ENCODE results near the gene PTGES3.
A peak's percentile ranks its signal among the peaks of the same experiment; 100 is the strongest.
"Not testable (repeated sequence)": the region's sequence is repeated elsewhere in the genome, so short reads cannot be mapped to it uniquely, and the experiment has no call there.

Gene PTGES3

DNA sequence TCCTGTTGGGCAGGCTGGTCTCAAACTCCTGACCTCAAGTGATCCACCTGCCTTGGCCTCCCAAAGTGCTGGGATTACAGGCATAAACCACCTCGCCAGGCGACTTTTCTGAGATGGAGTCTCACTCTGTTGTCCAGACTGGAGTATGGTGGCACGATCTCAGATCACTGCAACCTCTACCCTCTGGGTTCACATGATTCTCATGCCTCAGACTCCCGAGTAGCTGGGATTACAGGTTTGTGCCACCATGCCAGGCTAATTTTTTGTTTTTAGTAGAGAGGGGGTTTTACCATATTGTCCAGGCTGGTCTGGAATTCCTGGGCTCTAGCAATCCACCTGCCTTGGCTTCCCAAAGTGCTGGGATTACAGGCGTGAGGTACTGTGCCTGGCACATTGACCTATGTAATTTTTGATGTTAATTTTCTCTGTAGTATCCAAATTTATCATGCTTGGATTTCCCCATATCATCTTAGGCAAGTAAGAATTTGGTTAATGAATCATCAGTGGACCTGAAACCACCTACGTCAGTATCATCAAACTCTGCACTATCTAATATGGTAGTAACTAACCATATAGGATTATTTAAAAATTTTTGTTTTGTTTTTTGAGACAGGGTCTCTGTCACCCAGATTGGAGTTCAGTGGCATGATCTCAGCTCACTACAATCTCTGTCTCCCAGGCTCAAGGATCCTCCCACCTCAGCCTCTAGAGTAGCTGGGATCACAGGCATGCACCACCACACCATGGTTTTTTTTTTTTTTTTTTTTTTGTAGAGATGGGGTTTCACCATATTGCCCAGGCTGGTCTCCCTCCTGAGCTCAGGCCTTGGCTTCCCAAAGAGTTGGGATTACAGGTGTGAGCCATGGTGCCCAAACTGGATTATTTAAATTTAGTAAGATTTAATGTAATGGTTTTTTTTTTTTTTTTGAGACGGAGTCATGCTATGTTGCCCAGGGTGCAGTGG is 30.4 kb downstream of the PTGES3 start:
- no peak for DNase-seq

DNA sequence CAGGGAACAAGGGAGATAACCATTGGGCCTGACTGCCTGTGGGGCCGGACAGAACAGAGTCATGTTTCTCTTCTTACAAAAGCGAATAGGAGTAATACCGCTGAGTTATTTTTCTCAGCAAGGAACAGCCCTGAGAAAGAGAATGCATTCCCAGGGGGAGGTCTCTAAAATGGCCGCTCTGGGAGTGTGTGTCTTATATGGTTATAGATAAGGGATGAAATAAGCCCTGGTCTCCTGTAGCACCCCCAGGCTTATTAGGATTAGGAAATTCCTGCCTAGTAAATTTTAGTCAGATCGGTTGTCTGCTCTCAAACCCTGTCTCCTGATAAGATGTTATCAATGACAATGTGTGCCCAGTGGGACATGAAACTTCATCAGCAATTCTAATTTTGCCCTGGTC is 34.3 kb downstream of the PTGES3 start:
- not testable (repeated sequence) for DNase-seq

DNA sequence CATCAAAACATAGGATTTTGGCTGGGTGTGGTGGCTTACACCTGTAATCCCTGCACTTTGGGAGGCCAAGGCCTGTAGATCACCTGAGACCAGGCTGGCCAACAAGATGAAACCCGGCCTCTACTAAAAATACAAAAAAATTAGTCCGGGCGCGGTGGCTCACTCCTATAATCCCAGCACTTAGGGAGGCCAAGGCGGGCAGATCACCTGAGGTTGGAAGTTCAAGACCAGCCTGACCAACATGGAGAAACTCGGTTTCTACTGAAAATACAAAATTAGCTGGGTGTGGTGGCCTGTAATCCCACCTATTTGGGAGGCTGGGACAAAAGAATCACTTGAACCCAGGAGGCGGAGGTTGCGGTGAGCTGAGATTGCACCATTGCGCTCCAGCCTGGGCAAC is 40.1 kb downstream of the PTGES3 start:
- DNase-seq: not testable (repeated sequence)

DNA sequence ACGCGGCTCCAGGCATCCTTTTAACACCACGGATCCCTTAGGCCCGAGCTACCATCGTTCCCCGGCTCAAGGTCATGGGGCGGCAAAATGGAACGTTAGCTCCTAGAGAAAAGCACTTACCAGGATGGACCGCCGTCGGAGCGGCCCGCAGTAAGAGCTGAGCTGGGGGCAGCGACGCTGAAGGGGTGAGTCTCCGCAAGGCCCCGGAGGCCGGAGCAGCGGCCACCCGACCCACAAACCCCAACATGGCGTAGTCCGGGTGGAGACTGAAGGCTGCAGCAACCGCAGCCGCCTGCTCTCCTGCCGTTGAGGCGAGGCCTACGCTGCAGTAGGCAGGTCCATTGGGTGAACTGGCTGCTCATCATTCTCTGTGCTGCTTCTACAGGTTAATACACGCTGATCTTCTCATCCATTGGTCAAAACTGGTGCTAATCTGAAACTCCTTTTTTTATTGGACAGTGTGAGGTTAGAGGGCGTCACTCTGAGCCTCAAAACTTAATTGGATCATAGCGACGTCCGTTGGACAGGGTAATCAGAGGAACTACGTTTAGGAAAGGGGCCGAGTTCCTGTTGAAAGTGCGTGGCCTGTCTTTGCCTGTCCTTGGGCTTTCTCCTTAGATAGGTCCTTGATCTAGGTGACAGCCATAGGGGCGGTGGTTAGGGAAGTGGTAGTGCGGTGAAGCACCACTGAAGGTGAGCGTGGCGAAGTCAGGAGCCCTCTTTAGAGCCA is 42.2 kb downstream of the PTGES3 start, which contains the start of gene ATP5F1B:
Gene ATP5F1B (minus strand): TSS at position 268 of the 730 bp plus-strand sequence. CDS start 21 bp downstream, at position 247.
- peak; percentile 35 to 99 (median 92) for DNase-seq

DNA sequence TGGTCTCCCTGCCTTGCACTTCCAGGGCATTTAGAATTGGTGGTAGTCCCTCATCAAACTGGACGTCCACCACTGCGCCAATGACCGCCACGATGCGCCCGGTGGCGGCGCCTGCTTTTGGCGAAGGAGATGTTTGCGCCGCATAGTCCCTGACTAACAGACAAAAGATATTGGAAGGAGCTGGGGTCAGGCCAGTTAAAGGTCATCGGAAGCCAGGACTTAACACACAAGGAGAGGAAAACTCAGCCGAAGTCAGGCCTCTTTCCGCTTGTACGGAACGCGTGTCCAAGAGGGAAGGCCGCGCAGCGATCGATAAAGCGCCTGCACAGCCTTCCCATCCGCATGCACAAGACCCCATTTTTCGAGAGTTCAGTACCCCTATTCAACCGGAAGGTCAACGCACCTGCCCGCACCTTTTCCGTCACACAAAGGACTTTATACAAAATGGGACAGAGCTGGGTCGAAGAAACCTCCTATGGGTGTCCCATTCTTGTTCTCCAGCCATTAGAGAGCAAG is 42.8 kb downstream of the PTGES3 start:
- DNase-seq: peak in 15 of 58 donors; percentile 4 to 30 (median 17)

GRCh38 chr12:56644654-56645053 is 43.4 kb downstream of the PTGES3 start:
- no peak for DNase-seq

DNA sequence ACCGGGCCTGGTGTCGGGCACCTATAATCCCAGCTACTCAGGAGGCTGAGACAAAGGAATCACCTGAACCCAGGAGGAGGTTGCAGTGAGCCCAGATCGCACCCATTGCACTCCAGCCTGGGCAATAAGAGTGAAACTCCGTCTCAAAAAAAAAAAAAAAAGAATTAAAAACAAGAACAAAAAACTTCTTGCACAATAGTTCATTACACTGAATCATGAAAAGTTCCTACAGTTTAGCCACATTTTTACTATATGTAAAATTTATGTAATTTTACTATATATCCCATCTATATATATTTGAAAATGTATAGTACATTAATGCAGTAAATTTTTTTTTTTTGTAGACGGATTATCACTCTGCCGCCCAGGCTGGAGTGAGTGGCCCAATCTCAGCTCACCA is 46.9 kb downstream of the PTGES3 start:
- DNase-seq: no peak

GRCh38 chr12:56637621-56638020 is 50.5 kb downstream of the PTGES3 start:
- DNase-seq: no peak

DNA sequence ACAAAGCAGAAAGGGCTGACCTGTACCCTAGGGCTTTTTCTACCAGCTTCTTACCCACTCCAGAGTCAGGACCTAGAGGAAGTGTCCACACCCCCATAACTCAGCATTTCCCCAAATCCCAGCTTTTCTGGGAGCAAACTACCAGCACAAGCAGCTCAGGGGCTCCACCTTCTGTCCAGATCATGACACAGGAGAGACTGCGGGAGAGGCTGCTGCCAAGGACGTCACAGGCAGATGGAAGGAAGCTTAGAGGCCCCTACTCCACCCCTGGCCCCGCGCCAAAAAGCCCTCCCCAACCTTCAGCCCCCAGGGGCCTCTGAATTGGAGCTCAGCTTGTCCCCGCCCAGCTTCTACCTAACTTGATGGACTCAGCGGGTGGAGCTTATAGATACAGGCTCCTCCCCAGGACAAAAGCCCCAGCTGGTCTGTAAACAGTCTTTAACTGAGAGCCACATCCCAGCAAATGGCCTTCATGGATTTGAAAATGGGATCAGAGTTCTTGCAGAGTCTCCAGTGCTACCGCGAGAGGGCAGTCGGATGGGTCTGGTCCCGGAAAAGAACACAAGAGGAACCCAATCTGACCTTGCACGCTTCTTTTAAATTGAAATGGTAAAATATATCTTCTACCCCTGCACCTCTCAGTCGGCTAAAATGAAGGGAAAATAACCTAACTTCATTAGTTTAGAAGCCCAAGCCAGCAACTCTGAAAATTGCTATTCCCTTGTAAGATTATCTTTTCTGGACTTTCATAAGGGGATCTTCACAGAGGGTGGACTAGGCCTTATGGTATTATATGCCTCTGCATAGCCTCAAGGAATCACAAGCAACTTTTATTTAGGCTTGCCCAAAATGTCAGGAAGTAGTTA is 51.2 kb downstream of the PTGES3 start:
- peak; percentile 62 to 98 (median 90) for DNase-seq

- peak in 55 of 58 donors; percentile 49 to 87 (median 78) for DNase-seq
These were observed 52.0 kb downstream of the PTGES3 start for GRCh38 chr12:56635806-56636674.

- peak in 55 of 58 donors; percentile 16 to 84 (median 52) for DNase-seq
These were observed 53.0 kb downstream of the PTGES3 start for GRCh38 chr12:56634837-56635791.

- DNase-seq: peak in 17 of 58 donors; percentile 8 to 59 (median 44)
These were observed 53.7 kb downstream of the PTGES3 start for GRCh38 chr12:56634242-56634836.

DNA sequence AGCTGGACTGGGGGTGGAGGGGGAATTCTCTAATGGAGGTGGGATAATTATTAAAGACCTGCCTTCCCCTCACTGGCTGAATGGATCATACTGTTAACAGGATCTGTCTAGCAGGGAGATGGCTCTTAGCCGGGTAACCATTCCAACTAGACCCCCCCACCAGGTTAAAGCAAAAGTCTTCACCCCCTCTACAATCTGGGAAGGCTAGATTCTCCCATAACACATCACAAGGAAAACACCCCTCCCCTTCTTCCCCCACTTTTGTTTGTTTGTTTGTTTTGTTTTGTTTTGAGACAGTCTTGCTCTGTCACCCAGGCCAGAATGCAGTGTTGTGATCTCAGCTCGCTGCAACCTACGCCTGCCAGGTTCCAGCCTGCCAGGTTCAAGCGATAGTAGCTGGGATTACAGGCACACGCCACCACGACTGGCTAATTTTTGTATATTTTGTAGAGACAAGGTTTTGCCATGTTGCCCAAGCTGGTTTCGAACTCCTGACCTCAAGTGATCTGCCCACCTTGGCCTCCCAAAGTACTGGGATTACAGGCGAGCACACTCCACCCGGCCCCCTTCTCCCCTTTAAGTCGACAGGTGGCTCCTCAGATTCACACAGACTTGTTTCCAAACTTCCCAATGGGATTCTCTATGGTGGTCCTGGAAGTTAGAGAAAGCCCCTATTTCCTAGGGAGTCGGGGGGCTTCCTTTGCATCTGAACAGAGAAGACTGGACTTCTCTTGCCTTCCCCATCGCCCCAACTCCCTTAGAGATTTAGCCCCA is 54.4 kb downstream of the PTGES3 start:
- no peak for DNase-seq

DNA sequence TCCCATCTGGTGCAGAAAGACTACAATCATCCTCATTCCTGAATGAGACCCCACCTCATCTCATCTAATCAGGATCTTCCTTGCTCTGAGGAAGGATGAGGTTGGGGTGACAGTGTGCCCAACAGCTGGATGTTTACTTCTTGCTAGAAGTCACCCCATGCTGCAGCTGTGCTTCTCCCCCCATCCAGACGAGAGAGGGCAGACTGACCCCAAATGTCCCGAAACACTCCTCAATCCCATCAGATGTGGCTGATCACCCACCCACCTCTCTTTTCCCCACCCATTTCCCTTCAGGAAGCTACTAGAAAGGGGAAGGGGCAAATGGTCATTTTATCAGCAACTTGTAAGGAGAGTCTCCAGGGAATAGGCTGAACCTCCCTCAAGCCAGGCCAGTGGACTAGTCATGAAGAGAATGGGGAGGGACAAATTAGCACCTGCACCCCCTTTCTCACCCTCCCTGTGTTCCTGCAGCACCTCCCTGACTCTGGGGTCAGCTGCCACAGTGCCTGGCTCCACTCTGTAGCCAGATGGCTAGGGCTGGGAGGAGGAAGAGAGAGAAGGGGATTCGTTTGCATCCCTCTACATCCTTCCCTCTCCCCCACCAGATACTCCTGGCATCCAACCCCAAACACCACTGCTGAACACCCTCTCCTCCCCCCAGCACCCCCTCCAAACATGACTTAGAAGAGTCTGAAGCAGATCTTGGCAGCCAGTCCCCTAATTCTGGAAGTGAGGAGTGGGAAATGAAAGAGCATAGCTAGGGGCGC is 55.2 kb downstream of the PTGES3 start:
- no peak for DNase-seq

DNA sequence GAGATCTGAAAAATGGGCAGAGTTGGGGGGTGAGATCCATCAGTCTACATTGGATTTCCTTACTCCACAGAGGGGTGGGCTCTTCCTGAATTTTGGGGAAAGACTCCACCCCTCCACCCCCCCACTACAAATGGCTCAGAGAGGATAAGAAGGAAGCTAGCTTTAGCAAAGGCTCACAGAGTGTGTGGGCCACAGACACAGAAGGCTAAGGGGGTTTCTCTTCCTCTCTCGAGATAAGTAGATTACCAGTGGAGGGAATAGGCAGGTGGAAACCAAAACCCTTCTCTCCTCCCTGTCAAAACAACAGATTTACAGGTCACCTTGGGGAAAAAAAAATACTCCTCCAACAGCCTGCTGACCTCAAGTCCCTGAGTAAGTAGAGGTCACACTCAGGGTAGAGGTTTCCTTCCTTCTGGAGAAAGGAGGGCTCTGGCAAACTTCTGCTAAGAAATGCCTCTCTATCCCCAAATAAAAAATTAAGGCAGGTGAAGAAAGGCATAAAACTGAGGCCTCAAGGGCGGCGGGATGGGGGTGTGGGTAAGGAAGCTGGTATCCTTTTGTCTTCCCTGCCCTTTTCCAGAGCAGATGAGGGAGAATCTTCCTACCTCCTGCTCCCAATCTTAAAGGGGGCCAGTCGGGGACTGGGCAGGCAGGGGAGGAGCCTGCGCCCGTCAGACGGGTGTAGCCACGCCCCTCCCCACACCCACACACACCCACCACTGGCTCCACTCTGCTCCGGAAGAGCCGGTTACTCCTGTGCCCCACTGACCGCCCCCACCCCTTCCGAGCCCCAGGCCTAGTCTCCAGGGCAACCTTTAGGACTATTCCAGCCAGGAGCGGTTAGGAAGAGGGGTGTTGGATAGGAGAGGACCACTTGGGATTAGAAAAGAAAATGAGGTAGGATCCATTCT is 56.0 kb downstream of the PTGES3 start:
- peak in 33 of 58 donors; percentile 0 to 64 (median 18) for DNase-seq

Data from anterior cingulate cortex (tissue), 58 donors.